ENCODE results near the gene TMEM107. TPM values are rescaled to one million over a fixed set of nuclear protein-coding genes. Genes with fewer than 3 reads are reported as not detected.
A peak's percentile ranks its signal among the peaks of the same experiment; 100 is the strongest.

The TMEM107 gene
- total and polyA plus RNA-seq, 10 of the 15 experiments (the other 5 are each of a cell fraction or from before 2014, with no cell fraction given): 7.9 to 38.7 (median 22.9) TPM

GRCh38 chr17:8209907-8210760 lies 34.0 kb upstream of the TMEM107 start, which contains the start of gene AURKB (continued):
- TF ChIP-seq SUZ12 (IDR thresholded peaks at IDR 0.05; ENCODE audit: unreplicated experiment) (no peak), MAX (IDR thresholded peaks at IDR 0.05; ENCODE audit: low read depth, low read length) (peak; percentile 97), BCL3 (IDR thresholded peaks at IDR 0.05; ENCODE audit: borderline replicate concordance, insufficient read depth, low read depth, low read length, poor library complexity, severe bottlenecking) (no peak), BACH1 (IDR thresholded peaks at IDR 0.05; ENCODE audit: borderline replicate concordance) (no peak; the same call in 1 of the 2 replicates)

GRCh38 chr17:8206536-8206935 lies 30.4 kb upstream of the TMEM107 start:
- no peak for FAIRE-seq
- no peaks in the 10 kb centered on the region for H3K9me3 ChIP-seq (replicated peaks; ENCODE audit: control insufficient read depth, insufficient read depth, low read length)
- in situ Hi-C loops (cut with MboI) (no loop called here), intact Hi-C loops (cut with micrococcal nuclease; ENCODE audit: unreplicated experiment) (no loop called here)
- ChIA-PET CTCF (no interaction called here), RAD21 (ENCODE audit: unreplicated experiment) (no interaction called here), SMC1A (ENCODE audit: uncharacterized antibody, unreplicated experiment) (no interaction called here), POLR2A (interaction anchor here (1.1 to 8.1 kb wide), 4 partner anchors 10 to 50 kb away, joined by 4 to 89 read pairs (median 38); partner anchors contain the start of gene BORCS6)
- H3K4me2 ChIP-seq (ENCODE audit: control insufficient read depth, insufficient read depth): no peak overlapping the region
- H3K36me3 ChIP-seq (ENCODE audit: control insufficient read depth in 2 of 2, insufficient read depth in 2 of 2, low read length in 1 of 2): peaks cover 13 to 22% of the 10 kb centered on the region in 2 experiments
- H4K20me1 ChIP-seq (ENCODE audit: control insufficient read depth, insufficient read depth): no peaks in the 10 kb centered on the region
- H3K4me3 ChIP-seq: no peak overlapping the region
- no TSS peak for BruUV-seq (replicated peaks)
- 94% methylated on average over 12 of the region's 12 CpGs for WGBS (ENCODE audit: insufficient coverage, insufficient replicate concordance, low lambda C conversion rate, missing lambda C conversion rate)
- no peak overlapping the region for H2AFZ ChIP-seq (ENCODE audit: control insufficient read depth, low read depth, low read length)
- no peaks in the 10 kb centered on the region for H3K27me3 ChIP-seq (replicated peaks in 1 of 2; ENCODE audit: control insufficient read depth in 2 of 2, insufficient read depth in 2 of 2, low read length in 1 of 2)
- H3K9ac ChIP-seq (ENCODE audit: control insufficient read depth, insufficient read depth, low read length): no peak overlapping the region
- no peak overlapping the region for H3K27ac ChIP-seq (ENCODE audit: control insufficient read depth, insufficient read depth)
- peaks cover 33% of the 10 kb centered on the region for H3K79me2 ChIP-seq (ENCODE audit: control insufficient read depth, insufficient read depth, low read length)
- no peak for DNase-seq (ENCODE audit: low read depth, low spot score)
- H3K4me1 ChIP-seq (ENCODE audit: control insufficient read depth, insufficient read depth, low read length): no peaks in the 10 kb centered on the region
- TF ChIP-seq SMAD1 (IDR thresholded peaks at IDR 0.05; ENCODE audit: low read depth, partially characterized antibody) (no peak), BRCA1 (IDR thresholded peaks at IDR 0.05; ENCODE audit: low read depth, low read length) (no peak)
- no peak for ATAC-seq
